Sigmoid colon (tissue), 4 donors: ENCODE data around the gene UBE2E2.
"Not testable (repeated sequence)": the region's sequence is repeated elsewhere in the genome, so short reads cannot be mapped to it uniquely, and the experiment has no call there.

Source experiments
- EP300 ChIP-seq, 4 donors: sonication (generic); formaldehyde crosslinking; IDR thresholded peaks; one replicate each; pipeline ENCODE4 v1.6.1; 2017; ENCODE audit warnings: antibody characterized with exemption in 4 of 4
- POLR2A ChIP-seq, 2 donors: fragments of 450-650 bp; IDR thresholded peaks; one replicate each; pipeline ENCODE4 v1.6.1; 2016; ENCODE audit warnings: antibody characterized with exemption in 2 of 2, mild to moderate bottlenecking in 2 of 2, moderate library complexity in 2 of 2
- POLR2AphosphoS5 ChIP-seq, 4 donors: sonication (generic); formaldehyde crosslinking; IDR thresholded peaks; one replicate each; pipeline ENCODE4 v1.6.1; 2017; ENCODE audit warnings: antibody characterized with exemption in 4 of 4
- TF ChIP-seq, protein P1 (sequence below), 4 experiments: fragments of 450-650 bp in 3 of 4; fragments of 200-600 bp in 1 of 4; IDR thresholded peaks; one replicate each; pipeline ENCODE4 v1.5.1; 2016 to 2019; ENCODE audit warnings: antibody characterized with exemption in 4 of 4, mild to moderate bottlenecking in 3 of 4, moderate library complexity in 2 of 4

DNA sequence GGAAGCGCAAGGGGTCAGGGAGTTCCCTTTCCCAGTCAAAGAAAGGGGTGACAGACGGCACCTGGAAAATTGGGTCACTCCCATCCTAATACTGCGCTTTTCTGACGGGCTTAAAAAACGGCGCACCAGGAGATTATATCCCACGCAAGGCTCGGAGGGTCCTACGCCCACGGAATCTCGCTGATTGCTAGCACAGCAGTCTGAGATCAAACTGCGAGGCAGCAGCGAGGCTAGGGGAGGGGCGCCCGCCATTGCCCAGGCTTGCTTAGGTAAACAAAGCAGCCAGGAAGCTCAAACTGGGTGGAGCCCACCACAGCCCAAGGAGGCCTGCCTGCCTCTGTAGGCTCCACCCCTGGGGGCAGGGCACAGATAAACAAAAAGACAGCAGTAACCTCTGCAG lies 146.3 kb downstream of the UBE2E2 start:
- TF ChIP-seq, protein P1, sequence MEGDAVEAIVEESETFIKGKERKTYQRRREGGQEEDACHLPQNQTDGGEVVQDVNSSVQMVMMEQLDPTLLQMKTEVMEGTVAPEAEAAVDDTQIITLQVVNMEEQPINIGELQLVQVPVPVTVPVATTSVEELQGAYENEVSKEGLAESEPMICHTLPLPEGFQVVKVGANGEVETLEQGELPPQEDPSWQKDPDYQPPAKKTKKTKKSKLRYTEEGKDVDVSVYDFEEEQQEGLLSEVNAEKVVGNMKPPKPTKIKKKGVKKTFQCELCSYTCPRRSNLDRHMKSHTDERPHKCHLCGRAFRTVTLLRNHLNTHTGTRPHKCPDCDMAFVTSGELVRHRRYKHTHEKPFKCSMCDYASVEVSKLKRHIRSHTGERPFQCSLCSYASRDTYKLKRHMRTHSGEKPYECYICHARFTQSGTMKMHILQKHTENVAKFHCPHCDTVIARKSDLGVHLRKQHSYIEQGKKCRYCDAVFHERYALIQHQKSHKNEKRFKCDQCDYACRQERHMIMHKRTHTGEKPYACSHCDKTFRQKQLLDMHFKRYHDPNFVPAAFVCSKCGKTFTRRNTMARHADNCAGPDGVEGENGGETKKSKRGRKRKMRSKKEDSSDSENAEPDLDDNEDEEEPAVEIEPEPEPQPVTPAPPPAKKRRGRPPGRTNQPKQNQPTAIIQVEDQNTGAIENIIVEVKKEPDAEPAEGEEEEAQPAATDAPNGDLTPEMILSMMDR (IDR thresholded peaks at IDR 0.05): not testable (repeated sequence)
- not testable (repeated sequence) for TF ChIP-seq POLR2A, EP300, POLR2AphosphoS5 (IDR thresholded peaks at IDR 0.05)
